ENCODE results near the gene ATPAF1. TPM values are rescaled to one million over a fixed set of nuclear protein-coding genes. Genes with fewer than 3 reads are reported as not detected.
A peak's percentile ranks its signal among the peaks of the same experiment; 100 is the strongest.

ATPAF1 gene
- polyA plus RNA-seq, 1 of the 3 experiments (the other 2 are of a cell fraction), result 39.9 TPM

DNA sequence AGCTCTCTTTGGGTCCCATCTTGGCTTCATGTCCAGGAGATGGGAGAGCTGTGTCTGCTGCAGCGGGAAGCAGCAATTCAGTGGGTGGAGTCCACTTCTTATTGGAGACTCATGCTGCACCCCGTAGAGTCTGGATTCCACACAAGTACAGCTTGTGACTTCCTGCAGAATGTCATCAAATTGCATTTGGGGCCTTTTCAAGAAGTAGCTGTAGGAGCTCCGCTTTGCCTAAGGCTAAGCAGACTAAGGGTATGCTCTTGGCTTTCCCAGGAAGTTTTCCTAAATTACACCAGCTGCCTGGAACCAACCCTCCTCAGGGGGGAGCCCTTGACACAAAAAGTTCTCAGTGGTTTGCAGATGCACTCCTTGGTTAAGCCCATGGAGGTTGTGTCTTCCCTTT is 45.8 kb downstream of the ATPAF1 start:
- H3K4me3 ChIP-seq (ENCODE audit: low read depth in 2 of 2, low read length in 1 of 2), result no peak overlapping the region
- H3K27ac ChIP-seq (ENCODE audit: low read depth in 2 of 2, low read length in 1 of 2), result no peak overlapping the region

DNA sequence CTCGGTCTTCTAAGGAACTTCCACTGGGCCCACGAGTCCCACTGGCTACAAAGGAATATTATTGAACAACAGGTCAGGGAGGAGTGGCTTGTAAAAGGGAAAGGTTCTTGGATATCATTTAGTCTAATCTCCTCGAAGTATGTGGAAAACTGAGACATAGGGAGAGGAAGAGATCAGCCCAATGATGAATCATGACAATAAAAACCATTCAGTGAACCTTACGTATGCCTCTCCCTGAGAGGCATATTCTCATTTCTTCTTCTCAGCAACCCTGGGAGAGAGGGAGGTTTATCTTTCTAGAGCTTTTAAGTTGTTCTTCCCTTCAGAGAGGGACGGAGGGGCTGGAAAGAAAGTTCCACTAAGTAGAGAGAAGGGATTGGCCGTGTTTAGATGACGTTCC is 46.2 kb downstream of the ATPAF1 start:
- DNase-seq, result no peak

More for the DNA sequence above, 45.8 kb downstream of the ATPAF1 start:
- no peak overlapping the region for H3K4me2 ChIP-seq
- H2AFZ ChIP-seq (ENCODE audit: low read depth), result no peak overlapping the region
- no peaks in the 10 kb centered on the region for H3K27me3 ChIP-seq (ENCODE audit: insufficient read depth)
- POLR2A ChIA-PET, result no interaction called here
- no peaks in the 10 kb centered on the region for H3K9me2 ChIP-seq
- WGBS (ENCODE audit: low lambda C conversion rate), result 100% methylated on average over 2 of the region's 3 CpGs
- H3K79me2 ChIP-seq (ENCODE audit: insufficient read depth), result no peaks in the 10 kb centered on the region
- H3F3A ChIP-seq (replicated peaks; ENCODE audit: insufficient read depth), result peaks cover 3% of the 10 kb centered on the region
- H3K9me3 ChIP-seq, result no peaks in the 10 kb centered on the region
- H4K20me1 ChIP-seq (ENCODE audit: insufficient read depth), result no peaks in the 10 kb centered on the region
- DNase-seq, result no peak
- H3K9ac ChIP-seq, result no peak overlapping the region
- peaks cover 0 to 3% of the 10 kb centered on the region in 2 experiments; a peak in 1 of 4 replicates for H3K4me1 ChIP-seq (ENCODE audit: control insufficient read depth in 1 of 2, insufficient read depth in 2 of 2, low read depth in 1 of 2, low read length in 1 of 2)
- TF ChIP-seq GATA2 (CRISPR knock-in tag; IDR thresholded peaks at IDR 0.05) (no peak), USF2 (IDR thresholded peaks at IDR 0.05; ENCODE audit: borderline replicate concordance, low read depth, low read length) (no peak), NFIC (IDR thresholded peaks at IDR 0.05; ENCODE audit: borderline replicate concordance) (no peak), SMC3 (IDR thresholded peaks at IDR 0.05; ENCODE audit: low read depth, low read length) (peak; percentile 23), MEF2A (IDR thresholded peaks at IDR 0.05; ENCODE audit: borderline replicate concordance, low read depth) (no peak), SIN3A (IDR thresholded peaks at IDR 0.05; ENCODE audit: borderline replicate concordance, low read depth, low read length) (no peak), RAD21 (IDR thresholded peaks at IDR 0.05; ENCODE audit: low read length) (peak; percentile 57)
- TF ChIP-seq, protein P1, sequence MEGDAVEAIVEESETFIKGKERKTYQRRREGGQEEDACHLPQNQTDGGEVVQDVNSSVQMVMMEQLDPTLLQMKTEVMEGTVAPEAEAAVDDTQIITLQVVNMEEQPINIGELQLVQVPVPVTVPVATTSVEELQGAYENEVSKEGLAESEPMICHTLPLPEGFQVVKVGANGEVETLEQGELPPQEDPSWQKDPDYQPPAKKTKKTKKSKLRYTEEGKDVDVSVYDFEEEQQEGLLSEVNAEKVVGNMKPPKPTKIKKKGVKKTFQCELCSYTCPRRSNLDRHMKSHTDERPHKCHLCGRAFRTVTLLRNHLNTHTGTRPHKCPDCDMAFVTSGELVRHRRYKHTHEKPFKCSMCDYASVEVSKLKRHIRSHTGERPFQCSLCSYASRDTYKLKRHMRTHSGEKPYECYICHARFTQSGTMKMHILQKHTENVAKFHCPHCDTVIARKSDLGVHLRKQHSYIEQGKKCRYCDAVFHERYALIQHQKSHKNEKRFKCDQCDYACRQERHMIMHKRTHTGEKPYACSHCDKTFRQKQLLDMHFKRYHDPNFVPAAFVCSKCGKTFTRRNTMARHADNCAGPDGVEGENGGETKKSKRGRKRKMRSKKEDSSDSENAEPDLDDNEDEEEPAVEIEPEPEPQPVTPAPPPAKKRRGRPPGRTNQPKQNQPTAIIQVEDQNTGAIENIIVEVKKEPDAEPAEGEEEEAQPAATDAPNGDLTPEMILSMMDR (IDR thresholded peaks at IDR 0.05), result peak; percentile 46
- no peaks in the 10 kb centered on the region for H3K36me3 ChIP-seq (replicated peaks in 1 of 2; ENCODE audit: control insufficient read depth in 1 of 2, insufficient read depth in 2 of 2, low read length in 1 of 2)
- CTCF ChIA-PET, result interaction anchor here (0.7 to 1.4 kb wide), 5 partner anchors 14 to 175 kb away, joined by 3 to 4 read pairs (median 3); partner anchors contain the start of genes ATPAF1 and MKNK1

More for the DNA sequence above, 46.2 kb downstream of the ATPAF1 start:
- Histone ChIP-seq H3K27me3 (ENCODE audit: insufficient read depth) (no peaks in the 10 kb centered on the region), H3K9me2 (no peaks in the 10 kb centered on the region), H3K4me3 (ENCODE audit: low read depth in 2 of 2, low read length in 1 of 2) (no peak overlapping the region), H3K4me2 (no peak overlapping the region), H3K27ac (ENCODE audit: low read depth in 2 of 2, low read length in 1 of 2) (no peak overlapping the region), H2AFZ (ENCODE audit: low read depth) (no peak overlapping the region), H3K9ac (no peak overlapping the region), H3K79me2 (ENCODE audit: insufficient read depth) (no peaks in the 10 kb centered on the region), H4K20me1 (ENCODE audit: insufficient read depth) (no peaks in the 10 kb centered on the region), H3F3A (replicated peaks; ENCODE audit: insufficient read depth) (peaks cover 3% of the 10 kb centered on the region), H3K4me1 (ENCODE audit: control insufficient read depth in 1 of 2, insufficient read depth in 2 of 2, low read depth in 1 of 2, low read length in 1 of 2) (peaks cover 0 to 7% of the 10 kb centered on the region in 2 experiments; a peak in 1 of 4 replicates), H3K36me3 (replicated peaks in 1 of 2; ENCODE audit: control insufficient read depth in 1 of 2, insufficient read depth in 2 of 2, low read length in 1 of 2) (no peaks in the 10 kb centered on the region), H3K9me3 (no peaks in the 10 kb centered on the region)
- POLR2A ChIA-PET, result no interaction called here
- TF ChIP-seq, protein P1 (IDR thresholded peaks at IDR 0.05), result no peak
- TF ChIP-seq ELF1 (IDR thresholded peaks at IDR 0.05), result no peak
- TF ChIP-seq RFX5 (IDR thresholded peaks at IDR 0.05; ENCODE audit: low read length), result no peak
- no peak for TF ChIP-seq TAF1 (IDR thresholded peaks at IDR 0.05; ENCODE audit: borderline replicate concordance, low read depth, low read length)
- no peak for TF ChIP-seq TCF12 (IDR thresholded peaks at IDR 0.05)
- TF ChIP-seq RXRA (IDR thresholded peaks at IDR 0.05; ENCODE audit: borderline replicate concordance, low read depth), result no peak
- CTCF ChIA-PET, result interaction anchor here (0.7 to 1.4 kb wide), 5 partner anchors 13 to 175 kb away, joined by 3 to 4 read pairs (median 3); partner anchors contain the start of genes ATPAF1 and MKNK1
- 72% methylated on average over 7 of the region's 7 CpGs for WGBS (ENCODE audit: low lambda C conversion rate)
